GM23338 (cell line): ENCODE results near the gene DRP2.

Source experiments
- EZH2 ChIP-seq: fragments of 200-600 bp; sonication (generic); IDR thresholded peaks from one replicate; pipeline ENCODE4 v1.8.0; 2017; ENCODE audit warnings: antibody characterized with exemption, mild to moderate bottlenecking, low read depth; ENCODE audit not compliant: unreplicated experiment
- EZH2phosphoT487 ChIP-seq: fragments of 200-600 bp; sonication (generic); IDR thresholded peaks from one replicate; pipeline ENCODE4 v1.8.1; 2018; ENCODE audit warnings: antibody characterized with exemption; ENCODE audit not compliant: unreplicated experiment
- JUNB ChIP-seq: IDR thresholded peaks from one replicate; pipeline ENCODE4 v1.6.1; 2016; ENCODE audit warnings: antibody characterized with exemption; ENCODE audit not compliant: unreplicated experiment
- POLR2AphosphoS5 ChIP-seq: IDR thresholded peaks from 2 replicates; pipeline ENCODE4 v1.6.1; 2016; ENCODE audit warnings: antibody characterized with exemption, low read depth
- STAT1 ChIP-seq: IDR thresholded peaks from one replicate; pipeline ENCODE4 v1.6.1; 2016; ENCODE audit warnings: antibody characterized with exemption; ENCODE audit not compliant: unreplicated experiment
- ZNF331 ChIP-seq: fragments of 250-450 bp; sonication (Bioruptor Pico); IDR thresholded peaks from 2 replicates; pipeline ENCODE4 v1.5.0; 2020; ENCODE audit warnings: low read depth, mild to moderate bottlenecking, moderate library complexity
- TF ChIP-seq, protein P1 (sequence below), 2 experiments: fragments of 200-600 bp in 1 of 2; sonication (generic) in 1 of 2; conservative IDR thresholded peaks; 2 replicates each; pipeline versions ENCODE4 v1.5.1 to v1.6.1; 2016 to 2017; ENCODE audit warnings: antibody characterized with exemption in 2 of 2, low read depth in 2 of 2, mild to moderate bottlenecking in 2 of 2, moderate library complexity in 1 of 2
- TF ChIP-seq, protein P2 (sequence below): IDR thresholded peaks from one replicate; pipeline ENCODE4 v1.6.1; 2018; ENCODE audit warnings: antibody characterized with exemption; ENCODE audit not compliant: unreplicated experiment

DNA sequence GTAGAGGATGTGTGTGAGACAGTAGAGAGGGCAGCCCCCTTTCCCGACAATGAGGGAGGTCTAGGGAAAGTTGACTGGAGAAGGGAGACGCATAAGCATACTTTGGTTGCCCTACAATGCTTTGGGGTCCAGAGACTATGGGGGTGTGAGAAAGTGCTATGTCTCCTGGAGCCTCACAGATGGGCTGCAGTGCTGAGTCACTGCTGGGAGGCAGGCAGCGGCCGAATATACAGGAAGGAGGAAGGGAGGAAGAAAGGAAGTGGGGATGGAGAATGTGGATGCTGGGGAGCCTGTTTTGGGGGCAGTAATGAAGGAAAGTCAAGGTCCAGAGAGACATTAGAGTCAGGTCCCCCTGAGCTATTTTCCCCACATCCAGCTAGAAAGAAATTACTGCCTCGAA lies 12.7 kb downstream of the DRP2 start:
- TF ChIP-seq, protein P1, sequence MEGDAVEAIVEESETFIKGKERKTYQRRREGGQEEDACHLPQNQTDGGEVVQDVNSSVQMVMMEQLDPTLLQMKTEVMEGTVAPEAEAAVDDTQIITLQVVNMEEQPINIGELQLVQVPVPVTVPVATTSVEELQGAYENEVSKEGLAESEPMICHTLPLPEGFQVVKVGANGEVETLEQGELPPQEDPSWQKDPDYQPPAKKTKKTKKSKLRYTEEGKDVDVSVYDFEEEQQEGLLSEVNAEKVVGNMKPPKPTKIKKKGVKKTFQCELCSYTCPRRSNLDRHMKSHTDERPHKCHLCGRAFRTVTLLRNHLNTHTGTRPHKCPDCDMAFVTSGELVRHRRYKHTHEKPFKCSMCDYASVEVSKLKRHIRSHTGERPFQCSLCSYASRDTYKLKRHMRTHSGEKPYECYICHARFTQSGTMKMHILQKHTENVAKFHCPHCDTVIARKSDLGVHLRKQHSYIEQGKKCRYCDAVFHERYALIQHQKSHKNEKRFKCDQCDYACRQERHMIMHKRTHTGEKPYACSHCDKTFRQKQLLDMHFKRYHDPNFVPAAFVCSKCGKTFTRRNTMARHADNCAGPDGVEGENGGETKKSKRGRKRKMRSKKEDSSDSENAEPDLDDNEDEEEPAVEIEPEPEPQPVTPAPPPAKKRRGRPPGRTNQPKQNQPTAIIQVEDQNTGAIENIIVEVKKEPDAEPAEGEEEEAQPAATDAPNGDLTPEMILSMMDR (conservative IDR thresholded peaks at IDR 0.05; ENCODE audit: low read depth in 2 of 2): no peak
- no peak for TF ChIP-seq EZH2
- TF ChIP-seq, protein P2, sequence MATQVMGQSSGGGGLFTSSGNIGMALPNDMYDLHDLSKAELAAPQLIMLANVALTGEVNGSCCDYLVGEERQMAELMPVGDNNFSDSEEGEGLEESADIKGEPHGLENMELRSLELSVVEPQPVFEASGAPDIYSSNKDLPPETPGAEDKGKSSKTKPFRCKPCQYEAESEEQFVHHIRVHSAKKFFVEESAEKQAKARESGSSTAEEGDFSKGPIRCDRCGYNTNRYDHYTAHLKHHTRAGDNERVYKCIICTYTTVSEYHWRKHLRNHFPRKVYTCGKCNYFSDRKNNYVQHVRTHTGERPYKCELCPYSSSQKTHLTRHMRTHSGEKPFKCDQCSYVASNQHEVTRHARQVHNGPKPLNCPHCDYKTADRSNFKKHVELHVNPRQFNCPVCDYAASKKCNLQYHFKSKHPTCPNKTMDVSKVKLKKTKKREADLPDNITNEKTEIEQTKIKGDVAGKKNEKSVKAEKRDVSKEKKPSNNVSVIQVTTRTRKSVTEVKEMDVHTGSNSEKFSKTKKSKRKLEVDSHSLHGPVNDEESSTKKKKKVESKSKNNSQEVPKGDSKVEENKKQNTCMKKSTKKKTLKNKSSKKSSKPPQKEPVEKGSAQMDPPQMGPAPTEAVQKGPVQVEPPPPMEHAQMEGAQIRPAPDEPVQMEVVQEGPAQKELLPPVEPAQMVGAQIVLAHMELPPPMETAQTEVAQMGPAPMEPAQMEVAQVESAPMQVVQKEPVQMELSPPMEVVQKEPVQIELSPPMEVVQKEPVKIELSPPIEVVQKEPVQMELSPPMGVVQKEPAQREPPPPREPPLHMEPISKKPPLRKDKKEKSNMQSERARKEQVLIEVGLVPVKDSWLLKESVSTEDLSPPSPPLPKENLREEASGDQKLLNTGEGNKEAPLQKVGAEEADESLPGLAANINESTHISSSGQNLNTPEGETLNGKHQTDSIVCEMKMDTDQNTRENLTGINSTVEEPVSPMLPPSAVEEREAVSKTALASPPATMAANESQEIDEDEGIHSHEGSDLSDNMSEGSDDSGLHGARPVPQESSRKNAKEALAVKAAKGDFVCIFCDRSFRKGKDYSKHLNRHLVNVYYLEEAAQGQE: no peak
- no peak for TF ChIP-seq POLR2AphosphoS5
- no peak for TF ChIP-seq JUNB
- TF ChIP-seq EZH2phosphoT487: no peak
- TF ChIP-seq ZNF331 (CRISPR knock-in tag): no peak
- no peak for TF ChIP-seq STAT1
